ENCODE data around the gene KCNJ9. TPM values are rescaled to one million over a fixed set of nuclear protein-coding genes. Genes with fewer than 3 reads are reported as not detected.

Gene KCNJ9
- total RNA-seq, 3 donors from 2014 or later: 0.47 TPM; not detected in 2

DNA sequence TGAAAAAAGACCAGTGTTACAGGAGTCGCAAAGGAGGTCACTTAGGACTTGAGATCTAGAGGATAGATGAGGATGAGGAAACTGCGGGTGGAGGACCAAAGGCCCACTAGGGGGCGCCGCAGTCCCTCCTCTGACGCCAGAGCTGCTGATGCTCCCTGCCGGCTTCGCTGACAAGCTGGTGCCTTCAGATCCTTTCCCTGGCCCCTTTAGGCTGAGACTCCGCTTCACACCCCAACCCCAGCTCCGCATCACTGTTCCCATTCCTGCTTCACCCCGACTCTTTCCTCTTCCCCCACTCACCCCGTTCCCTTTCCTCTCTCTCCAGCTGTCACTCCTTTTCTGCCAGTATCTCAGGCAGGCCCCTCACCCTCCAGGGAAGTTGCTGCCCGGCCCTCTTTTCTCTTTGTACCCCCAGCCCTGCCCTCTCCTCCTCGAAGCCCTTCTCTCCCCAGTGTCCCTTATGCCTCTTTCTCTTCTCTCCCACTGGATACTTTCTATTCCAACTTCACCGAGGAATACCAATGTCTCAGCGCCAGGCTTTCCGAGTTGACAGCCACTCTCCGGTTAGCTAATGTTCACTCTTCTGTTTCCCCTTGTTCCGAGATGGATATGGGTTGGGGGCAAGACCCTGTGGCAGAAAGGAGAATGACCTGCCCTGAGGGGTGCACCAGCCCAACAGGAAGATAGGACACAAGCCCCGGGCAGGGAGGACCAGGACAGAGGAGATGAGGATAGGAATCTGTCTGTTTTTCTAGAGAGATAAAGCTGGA, 4.5 kb downstream of the KCNJ9 start:
- TF ChIP-seq, protein P1, sequence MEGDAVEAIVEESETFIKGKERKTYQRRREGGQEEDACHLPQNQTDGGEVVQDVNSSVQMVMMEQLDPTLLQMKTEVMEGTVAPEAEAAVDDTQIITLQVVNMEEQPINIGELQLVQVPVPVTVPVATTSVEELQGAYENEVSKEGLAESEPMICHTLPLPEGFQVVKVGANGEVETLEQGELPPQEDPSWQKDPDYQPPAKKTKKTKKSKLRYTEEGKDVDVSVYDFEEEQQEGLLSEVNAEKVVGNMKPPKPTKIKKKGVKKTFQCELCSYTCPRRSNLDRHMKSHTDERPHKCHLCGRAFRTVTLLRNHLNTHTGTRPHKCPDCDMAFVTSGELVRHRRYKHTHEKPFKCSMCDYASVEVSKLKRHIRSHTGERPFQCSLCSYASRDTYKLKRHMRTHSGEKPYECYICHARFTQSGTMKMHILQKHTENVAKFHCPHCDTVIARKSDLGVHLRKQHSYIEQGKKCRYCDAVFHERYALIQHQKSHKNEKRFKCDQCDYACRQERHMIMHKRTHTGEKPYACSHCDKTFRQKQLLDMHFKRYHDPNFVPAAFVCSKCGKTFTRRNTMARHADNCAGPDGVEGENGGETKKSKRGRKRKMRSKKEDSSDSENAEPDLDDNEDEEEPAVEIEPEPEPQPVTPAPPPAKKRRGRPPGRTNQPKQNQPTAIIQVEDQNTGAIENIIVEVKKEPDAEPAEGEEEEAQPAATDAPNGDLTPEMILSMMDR (IDR thresholded peaks at IDR 0.05): peak; percentile 80
- no peaks in the 10 kb centered on the region for H3K36me3 ChIP-seq (ENCODE audit: low read depth)
- H3K9me3 ChIP-seq: no peaks in the 10 kb centered on the region
- no peak overlapping the region for H3K4me3 ChIP-seq
- ATAC-seq (peak; percentile 84), DNase-seq (peak; percentile 78 to 91 (median 87))
- intact Hi-C loops (cut with DNase I, micrococcal nuclease): no loop called here
- peaks cover 4% of the 10 kb centered on the region for H3K4me1 ChIP-seq (ENCODE audit: low read depth)

DNA sequence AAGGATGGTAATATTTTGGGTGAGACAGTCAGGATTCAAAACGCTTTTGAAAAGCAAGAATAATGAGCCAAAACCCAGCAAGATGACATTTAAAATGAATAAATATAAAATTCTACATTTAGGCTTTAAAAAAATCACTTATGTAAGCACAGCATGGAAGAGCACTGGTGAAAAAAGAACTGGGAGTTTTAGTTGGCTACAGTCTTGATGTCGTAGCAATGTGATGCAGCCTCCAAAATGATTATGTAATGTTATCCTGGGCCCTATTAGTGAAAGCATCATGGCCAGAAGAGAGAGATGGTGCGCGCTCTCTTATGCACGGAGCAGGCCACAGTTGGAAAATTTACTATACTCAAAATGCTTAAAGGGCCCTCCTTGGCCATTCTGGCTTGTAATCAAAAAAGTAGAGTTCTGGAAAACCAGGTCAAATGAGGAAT, 5.1 kb downstream of the KCNJ9 start:
- DNase-seq: no peak
- intact Hi-C loops (cut with DNase I, micrococcal nuclease): no loop called here
- no peak for ATAC-seq

DNA sequence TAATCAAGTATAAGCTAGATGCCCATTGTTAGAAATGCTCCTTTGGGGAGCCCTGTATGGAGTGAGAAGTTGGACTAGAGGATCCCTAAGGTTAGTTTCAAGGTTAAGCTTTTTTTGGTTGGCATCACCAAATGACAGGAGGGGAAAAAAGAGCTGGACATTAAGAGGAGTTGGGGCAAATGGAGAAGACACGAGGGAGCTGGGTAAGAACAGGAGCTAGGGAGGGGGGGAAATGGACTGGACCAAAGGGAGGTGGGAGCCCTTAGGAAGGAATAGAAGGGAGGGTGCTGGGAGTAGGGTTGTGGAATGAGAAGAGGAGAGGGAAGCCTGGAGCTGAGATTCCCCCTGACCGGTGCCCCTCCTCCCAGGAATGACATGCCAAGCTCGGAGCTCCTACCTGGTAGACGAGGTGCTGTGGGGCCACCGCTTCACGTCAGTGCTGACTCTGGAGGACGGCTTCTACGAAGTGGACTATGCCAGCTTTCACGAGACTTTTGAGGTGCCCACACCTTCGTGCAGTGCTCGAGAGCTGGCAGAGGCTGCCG, 5.9 kb downstream of the KCNJ9 start:
- Histone ChIP-seq H3K36me3 (ENCODE audit: low read depth) (no peaks in the 10 kb centered on the region), H3K4me3 (no peak overlapping the region), H3K9me3 (no peaks in the 10 kb centered on the region), H3K4me1 (ENCODE audit: low read depth) (peaks cover 4% of the 10 kb centered on the region)
- intact Hi-C loops (cut with DNase I, micrococcal nuclease): no loop called here
- ATAC-seq (no peak), DNase-seq (no peak)
- TF ChIP-seq, protein P1 (IDR thresholded peaks at IDR 0.05): no peak

More for the DNA sequence above, 5.1 kb downstream of the KCNJ9 start:
- no peak overlapping the region for H3K4me3 ChIP-seq
- TF ChIP-seq, protein P1 (IDR thresholded peaks at IDR 0.05): no peak
- H3K36me3 ChIP-seq (ENCODE audit: low read depth): no peaks in the 10 kb centered on the region
- no peaks in the 10 kb centered on the region for H3K9me3 ChIP-seq
- peaks cover 4% of the 10 kb centered on the region for H3K4me1 ChIP-seq (ENCODE audit: low read depth)

DNA sequence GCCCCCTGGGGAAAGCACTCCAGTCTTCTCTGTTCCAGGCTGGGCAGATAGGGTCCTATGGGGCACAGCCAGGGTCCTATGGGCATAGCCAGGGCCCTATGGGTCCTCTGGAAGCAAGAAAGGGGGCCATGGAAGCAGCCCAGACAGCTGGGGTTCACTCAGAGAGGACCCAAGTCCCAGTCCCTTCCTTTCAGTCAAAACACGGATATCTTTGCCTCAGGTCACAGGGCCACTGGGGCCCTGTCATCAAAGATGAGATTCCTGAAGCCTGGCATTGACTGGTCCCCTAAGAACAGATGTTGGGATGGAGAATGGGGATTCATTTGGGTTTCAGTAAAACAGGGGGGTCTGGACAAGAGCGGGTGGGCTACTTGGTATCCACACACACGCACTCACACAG, 8.5 kb downstream of the KCNJ9 start:
- ATAC-seq (no peak), DNase-seq (no peak)
- no peak overlapping the region for H3K4me3 ChIP-seq
- H3K9me3 ChIP-seq: no peaks in the 10 kb centered on the region
- TF ChIP-seq, protein P1 (IDR thresholded peaks at IDR 0.05): no peak
- H3K4me1 ChIP-seq (ENCODE audit: low read depth): peaks cover 15% of the 10 kb centered on the region
- H3K36me3 ChIP-seq (ENCODE audit: low read depth): no peaks in the 10 kb centered on the region
- intact Hi-C loops (cut with DNase I, micrococcal nuclease): no loop called here

DNA sequence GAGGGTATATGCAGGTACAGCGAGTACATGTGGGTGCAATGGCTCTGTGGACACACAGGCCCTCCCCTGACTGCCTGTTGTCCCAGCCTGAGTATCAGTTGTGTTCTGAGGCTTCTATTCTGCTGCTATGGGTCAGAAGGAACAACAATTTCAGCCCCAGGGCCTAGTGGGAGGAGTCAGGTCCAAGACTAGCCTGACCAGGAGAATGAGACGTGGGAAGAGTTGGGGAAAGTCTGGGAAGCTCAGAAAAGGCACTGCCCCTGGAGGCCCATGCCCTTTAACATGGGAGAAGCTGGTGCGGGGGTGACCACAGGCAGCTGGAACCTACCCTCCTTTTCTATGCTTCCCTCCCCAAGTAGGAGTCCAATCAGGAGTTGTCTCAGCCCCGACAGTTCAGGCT, 9.4 kb downstream of the KCNJ9 start:
- DNase-seq (no peak), ATAC-seq (no peak)
- Histone ChIP-seq H3K4me1 (ENCODE audit: low read depth) (peaks cover 23% of the 10 kb centered on the region), H3K36me3 (ENCODE audit: low read depth) (no peaks in the 10 kb centered on the region), H3K4me3 (no peak overlapping the region), H3K9me3 (no peaks in the 10 kb centered on the region)
- intact Hi-C loops (cut with DNase I, micrococcal nuclease): no loop called here
- TF ChIP-seq, protein P1 (IDR thresholded peaks at IDR 0.05): no peak

All from mucosa of descending colon (tissue), 3 donors.